Activated T-cell treated with anti-CD3 and anti-CD28 coated beads for 4 hours (primary cell): ENCODE results near the gene SNUPN.
"Not testable (repeated sequence)": the region's sequence is repeated elsewhere in the genome, so short reads cannot be mapped to it uniquely, and the experiment has no call there.

Experiments
- DNase-seq: peaks from one replicate; pipeline ENCODE4 v3.0.0-alpha.2; 2020

SNUPN gene

DNA sequence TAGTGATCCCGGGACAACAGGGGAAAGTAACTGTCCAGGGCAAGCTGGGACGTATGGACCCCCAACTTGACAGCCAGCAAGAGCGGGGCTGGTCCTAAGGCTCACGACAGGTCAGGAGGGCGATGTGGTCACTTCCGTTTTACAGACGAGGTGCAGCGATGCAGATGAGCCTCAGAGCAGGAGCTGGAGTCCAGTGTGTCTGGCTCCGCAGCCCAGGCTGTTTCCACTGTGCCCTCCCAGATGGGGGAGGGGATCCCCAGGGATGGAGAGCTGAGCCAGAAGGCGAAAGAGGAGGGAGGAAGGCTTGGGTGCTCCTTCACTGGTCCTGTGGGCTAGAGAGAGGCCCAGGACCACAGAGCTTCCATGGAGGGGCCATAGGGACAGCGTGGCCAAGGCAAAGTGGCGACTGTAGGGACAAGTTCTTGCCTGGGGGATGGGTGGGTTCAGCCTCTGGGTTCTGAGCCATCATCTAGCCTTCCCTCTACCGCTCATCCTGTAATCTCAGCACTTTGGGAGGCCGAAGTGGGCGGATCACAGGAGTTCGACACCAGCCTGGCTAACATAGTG is 27.9 kb upstream of the SNUPN start:
- no peak for DNase-seq

DNA sequence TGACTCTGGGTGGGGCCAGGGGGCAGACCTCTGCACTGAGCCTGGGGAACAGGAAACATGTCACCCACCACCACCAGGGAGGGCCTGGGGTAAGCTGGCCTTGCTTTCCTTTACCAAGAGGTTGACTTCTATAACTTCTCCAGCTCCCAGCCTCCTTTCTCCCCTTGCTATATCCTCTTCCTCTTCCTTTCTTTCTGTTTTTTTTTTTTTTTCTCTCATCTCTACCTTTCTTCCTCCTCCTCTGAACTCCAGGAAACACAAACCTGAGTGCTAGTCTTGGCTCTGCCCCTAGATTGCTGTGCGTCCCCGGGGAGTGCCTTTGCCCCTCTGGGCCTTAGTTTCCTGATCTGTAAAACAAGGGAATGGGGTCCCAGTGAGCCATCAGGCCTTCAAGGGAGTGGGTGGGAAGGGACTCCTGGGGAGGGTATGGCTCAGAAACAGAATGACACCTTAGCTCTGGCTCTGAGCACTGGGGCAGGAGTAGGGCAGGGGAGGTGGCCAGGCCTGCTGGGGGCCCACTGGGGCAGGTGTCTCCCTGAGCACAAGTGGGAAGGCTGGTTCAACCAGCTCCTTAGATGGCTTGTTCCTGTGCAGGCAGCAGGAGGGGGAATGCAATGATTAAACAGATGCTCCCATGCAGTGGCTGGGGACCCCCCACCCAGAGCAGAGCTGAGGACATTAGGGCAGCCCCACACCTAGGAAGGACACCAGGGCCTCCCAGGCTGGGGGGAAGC is 26.5 kb upstream of the SNUPN start:
- no peak for DNase-seq

DNA sequence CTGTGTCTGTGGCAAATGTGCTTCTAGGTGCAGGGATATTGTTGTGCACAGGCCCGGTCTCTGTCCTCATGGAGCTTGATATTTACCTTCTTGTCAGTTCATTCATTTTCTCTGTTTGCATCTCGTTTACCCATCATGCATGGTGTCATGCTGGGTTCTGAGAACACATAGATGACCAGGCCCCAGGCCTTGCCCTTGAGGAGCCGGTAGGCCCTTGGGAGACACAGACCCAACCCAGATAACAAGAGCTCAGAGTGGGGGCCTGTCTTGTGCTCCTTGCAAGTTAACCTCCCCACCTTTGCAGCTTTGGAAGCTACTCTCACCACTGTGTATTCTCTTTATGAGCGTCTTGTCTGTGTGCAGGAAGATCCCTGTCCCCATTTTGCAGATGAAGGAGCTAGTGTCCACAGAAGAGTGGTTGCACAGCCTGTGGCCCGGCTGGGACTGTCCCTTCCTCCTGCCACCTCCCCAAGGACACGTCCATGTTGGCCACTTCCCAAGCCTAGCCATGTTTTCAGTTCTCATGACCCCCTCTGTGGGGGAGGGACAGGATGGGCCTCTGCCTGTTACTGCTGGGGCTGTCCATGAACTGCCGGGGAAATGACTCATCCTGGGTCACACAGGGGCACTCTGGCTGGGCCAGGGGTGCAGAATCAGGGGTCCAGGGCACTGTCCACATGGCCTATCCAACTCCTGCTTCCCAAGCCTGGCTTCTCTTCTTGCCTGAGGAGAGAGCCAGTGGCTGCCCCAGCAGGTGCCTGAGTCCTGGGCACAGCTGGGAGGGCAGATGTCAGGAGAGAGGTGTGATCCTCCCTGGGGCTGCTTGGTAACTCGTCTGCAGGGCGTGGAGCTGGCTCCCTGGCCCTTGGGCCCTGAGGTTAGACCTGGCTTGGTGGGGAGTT is 25.6 kb upstream of the SNUPN start:
- DNase-seq = no peak

DNA sequence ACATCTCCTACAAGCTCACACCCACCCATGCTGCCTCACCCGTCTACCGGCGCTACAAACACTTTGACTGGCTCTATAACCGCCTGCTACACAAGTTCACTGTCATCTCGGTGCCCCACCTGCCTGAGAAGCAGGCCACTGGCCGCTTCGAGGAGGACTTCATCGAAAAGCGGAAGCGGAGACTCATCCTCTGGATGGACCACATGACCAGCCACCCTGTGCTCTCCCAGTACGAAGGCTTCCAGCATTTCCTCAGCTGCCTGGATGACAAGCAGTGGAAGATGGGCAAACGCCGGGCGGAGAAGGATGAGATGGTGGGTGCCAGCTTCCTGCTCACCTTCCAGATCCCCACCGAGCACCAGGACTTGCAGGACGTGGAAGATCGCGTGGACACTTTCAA is 24.3 kb upstream of the SNUPN start:
- DNase-seq = no peak

DNA sequence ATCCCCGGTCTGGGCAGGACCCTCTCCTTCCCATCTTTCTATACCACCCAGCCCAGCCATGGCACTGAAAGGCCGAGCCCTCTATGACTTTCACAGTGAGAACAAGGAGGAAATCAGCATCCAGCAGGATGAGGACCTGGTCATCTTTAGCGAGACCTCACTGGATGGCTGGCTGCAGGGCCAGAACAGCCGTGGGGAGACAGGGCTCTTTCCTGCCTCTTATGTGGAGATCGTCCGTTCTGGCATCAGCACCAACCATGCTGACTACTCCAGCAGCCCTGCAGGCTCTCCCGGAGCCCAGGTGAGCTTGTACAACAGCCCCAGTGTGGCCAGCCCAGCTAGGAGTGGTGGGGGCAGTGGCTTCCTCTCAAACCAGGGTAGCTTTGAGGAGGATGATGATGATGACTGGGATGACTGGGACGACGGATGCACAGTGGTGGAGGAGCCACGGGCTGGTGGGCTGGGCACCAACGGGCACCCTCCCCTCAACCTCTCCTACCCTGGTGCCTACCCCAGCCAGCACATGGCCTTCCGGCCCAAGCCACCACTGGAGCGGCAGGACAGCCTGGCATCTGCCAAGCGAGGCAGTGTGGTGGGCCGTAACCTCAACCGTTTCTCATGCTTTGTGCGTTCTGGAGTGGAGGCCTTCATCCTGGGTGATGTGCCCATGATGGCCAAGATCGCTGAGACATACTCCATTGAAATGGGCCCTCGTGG is 23.7 kb upstream of the SNUPN start:
- no peak for DNase-seq

DNA sequence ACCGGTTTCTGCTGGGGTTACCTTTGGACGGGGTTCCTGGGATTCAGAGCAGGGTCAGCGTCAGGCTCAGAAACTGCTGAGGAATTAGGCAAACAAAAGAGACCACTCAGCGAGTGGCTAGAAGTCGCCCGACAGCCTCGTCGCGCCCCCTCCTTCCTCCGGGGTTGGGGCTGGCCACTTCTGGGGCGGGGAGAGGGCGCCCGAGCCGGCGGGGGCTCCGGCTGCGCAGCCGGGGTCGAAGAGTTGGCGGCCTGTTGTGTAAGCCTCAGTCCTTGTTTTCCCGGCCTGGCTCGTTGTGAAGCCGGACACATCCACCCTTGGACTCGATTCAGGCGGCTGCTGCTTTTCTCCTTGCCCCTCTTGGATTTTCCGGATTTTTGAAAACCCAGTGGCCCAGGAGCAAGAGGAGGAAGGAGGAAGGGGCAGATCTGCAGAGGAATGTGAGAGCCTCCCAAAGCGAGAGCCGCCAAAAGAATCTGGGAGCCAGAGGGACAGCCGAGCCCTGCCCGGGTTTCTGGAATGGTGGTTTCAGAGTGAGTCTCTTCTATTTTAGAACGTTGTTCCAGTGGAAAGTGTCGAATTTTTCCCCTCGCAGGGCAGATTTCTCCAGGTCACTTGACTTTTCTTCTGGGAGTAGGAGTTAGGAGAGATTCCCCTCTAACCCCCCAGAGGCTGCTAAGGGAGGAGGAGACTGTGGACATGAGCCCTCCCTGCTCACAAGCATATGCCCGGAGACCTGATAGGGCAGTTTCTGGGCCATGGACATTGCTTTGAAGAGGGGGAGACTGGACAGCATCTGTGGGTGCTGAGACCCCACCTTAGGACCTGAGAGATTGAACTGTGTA is 22.9 kb upstream of the SNUPN start:
- no peak for DNase-seq

DNA sequence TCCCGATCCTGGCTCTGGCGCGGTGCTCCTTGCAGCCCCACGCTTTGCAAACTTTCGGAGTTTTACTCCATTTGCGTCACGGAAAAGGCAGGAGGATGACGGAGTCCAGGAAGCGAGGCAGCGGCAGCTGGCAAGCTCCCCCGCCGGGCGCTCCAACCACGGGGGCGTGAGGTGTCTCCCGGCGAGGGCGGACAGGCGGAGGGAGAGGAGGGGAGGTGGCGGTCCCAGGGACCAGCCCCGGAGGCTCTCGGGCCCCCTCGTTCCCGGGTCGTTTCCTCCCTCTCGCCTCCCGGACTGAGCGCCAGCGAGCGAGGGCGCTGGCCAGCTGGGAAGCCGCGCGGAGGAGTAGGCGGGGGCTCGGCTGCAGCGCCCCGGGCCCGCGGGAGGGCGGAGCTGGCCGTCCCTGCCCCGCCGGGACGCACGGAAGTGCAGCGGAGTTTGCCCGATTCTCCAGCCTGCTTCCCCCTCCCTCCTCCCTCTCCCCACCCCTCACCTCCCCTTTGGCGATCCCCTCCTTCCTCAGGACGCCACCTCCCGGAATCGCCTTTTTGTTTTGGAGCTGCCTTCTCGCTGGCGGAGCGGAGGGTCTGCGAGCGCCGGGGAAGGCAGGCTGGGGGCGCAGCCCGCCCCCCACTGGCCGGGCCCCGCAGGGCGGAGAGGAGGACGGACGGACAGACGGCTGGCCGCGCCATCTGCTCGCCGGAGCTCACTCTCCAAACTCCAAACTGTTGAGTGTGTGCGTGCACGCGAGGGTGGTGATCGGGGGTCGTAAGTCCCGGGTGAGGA is 22.0 kb upstream of the SNUPN start, which contains the start of gene SNX33:
Gene SNX33, plus strand, starts transcription at position 543 of the 786 bp plus-strand sequence. CDS start 1,191 bp downstream, outside the sequence.
- peak; percentile 50 for DNase-seq

DNA sequence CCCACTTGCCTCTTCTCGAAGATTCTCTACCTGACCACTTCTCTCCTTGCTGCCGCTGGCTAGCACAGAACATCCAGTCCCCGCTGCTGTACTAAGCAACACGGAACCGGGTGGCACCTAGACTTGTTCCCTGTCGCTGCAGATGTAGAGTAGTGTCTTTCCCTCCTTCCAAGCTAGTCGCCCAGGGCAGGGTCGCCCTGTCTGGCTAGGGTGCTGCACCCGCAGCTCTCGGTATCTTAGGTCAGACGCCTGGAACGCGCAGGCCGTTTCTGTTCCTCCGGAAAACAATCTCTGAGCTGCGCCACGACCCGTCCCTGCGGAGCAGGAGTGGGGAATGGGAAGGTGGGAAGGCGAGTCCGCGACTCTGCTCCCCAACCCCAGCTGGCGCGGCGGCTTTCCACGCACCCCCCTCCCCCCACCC is 21.4 kb upstream of the SNUPN start:
- DNase-seq = no peak

DNA sequence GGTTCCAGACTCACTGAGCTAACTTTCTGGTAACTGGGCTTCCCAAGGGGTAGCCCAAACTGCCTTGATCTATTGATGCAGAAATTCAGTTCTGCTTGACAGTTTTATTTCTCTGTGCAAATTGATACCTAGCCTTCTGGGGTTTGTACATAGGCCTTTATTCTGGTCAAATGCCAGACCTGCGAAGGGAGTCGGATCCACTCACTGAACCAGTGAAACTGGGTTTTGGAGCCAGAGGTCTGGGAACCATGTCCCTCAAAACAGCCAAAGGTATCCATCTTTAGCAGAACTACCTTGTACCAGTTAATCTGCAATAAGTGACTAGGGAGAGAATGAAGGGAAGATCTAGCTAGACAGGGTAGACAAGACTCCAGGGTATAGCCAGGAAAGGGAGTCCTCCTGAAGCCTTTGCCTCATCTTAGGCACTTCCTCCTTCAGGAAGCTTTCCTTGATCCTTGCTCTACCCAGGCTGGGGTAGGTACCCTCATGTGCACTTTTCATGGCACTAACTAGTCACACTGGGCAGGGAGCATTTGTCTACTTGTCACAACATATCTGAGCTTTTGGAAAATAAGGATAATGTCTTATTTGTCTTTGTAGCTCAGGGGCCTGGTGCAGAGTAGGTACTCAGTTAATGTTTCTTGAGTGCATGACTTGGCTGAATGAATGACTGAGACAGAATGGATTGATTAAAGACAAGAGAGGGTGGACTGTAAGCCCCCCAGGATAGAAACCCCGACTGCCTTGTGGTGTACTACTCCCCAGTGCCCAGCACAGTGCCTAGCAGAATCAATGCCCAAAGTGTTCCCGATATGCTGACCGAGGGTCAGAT is 20.8 kb upstream of the SNUPN start:
- no peak for DNase-seq

DNA sequence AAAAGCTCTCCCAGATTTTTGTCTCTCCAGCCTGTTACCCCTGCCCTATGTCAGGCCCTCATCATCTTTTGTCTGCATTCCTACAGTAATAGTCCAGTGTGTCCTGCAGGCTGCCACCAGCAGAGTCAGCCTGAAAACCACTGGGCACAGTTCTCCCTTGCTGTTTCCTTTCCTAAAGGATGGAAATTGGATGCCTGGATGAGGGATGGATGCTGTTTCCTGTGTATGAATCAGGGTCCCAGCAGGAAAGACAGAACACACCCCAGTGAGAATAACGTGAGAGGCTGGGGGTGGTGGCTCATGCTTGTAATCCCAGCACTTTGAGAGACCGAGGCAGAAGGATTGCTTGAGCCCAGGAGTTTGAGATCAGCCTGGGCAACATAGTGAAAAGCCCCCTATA is 18.9 kb upstream of the SNUPN start:
- DNase-seq = no peak

DNA sequence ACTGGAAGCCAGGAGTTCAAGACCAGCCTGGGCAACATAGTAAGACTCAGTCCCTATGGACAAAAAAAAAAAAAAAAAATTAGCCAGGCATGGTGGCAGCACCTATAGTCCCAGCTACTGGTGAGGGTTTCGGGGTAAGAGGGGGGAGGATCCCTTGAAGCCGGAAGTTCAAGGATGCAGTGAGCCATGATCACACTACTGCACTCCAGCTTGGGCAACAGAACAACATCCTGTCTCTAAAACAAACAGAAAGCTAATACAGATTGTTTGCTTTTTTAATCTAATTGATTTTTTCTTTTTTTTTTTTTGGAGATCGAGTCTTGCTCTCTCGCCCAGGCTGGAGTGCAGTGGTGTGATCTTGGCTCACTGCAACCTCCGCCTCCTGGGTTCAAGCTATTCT is 16.1 kb upstream of the SNUPN start:
- DNase-seq = no peak

DNA sequence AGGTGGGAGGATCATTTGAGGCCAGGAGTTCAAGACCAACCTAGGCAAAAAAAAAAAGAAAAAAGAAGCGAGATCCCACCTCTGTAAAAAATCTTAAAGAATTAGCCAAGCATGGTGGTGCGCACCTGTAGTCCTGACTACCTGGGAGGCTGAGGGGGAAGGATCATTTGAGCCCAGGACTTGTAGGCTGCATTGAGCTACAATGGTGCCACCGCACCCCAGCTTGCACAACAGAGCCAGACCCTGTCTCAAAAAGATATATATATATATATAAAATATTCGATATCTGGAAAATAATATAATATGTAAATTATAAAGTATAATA is 15.6 kb upstream of the SNUPN start:
- DNase-seq = no peak

DNA sequence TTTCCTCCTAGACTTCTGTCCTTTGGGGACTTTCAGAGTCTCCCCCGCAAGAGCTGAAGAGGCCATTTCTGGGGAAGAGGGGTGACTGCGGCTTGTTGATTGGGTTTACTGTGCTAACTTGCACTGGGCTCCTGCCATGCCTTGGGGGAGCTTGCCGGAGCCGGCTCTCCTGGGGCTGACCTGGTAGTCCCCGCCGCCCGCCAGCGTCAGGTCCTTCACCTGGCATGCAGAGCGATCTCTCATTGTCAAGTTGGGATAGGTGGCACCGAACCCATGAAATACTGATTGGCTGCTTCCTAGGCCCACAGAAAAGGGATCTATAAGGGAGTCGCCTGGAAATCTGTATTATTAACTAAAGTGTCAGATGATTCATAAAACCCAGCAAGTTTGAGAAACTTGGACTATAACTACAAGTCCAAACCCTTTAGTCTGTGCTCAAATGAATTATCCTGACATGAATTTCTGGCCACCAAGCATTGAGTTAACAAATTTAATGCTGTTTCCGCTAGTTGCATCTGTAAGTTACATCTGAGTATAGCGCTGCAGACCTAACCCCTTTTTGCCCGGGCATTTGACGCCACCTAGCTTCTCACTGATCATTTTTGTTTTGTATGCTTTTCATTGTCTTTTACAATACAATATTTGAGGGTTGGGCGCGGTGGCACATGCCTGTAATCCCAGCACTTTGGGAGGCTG is 15.1 kb upstream of the SNUPN start:
- DNase-seq = no peak

DNA sequence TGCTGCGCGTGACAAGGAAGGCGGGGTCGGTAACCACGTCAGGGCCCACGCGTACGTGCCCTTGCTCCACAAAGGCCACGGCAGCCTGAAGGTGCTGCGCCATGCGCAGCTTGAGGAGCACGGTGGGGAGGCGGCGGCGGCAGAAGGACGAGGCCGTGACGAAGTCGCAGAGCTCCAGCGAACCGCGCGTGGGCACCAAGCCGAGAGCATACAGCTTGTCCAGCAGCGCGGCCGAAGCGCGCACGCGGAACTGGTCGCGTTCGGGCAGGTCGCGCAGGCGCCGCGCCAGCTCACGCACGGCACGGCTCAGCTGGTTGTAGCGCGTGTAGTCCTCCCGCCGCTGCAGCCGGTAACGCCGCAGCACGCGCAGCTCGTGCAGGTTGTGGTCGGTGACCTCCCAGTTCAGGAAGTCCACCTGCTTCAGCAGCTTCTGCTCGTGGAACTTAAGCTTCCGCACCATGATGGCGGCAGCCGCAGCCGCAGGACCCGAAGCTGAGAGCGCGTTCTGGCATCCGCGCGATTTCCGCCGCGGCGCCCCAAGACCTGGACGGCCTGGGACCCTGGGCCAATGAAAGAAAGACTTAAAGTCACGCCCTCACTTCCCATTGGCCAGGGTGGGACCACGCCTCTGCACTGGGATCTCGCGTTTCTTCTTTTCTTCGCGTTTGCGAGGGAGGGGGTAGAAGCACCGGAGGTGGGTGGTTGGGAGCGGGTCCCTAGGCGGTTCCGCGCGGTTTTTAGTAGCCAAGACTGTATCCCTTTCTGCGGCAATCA is 14.4 kb upstream of the SNUPN start, which contains the start of gene IMP3:
Gene IMP3, minus strand, starts transcription at position 516 of the 774 bp plus-strand sequence. Its CDS starts 56 bp downstream, at position 460.
- peak; percentile 87 for DNase-seq

DNA sequence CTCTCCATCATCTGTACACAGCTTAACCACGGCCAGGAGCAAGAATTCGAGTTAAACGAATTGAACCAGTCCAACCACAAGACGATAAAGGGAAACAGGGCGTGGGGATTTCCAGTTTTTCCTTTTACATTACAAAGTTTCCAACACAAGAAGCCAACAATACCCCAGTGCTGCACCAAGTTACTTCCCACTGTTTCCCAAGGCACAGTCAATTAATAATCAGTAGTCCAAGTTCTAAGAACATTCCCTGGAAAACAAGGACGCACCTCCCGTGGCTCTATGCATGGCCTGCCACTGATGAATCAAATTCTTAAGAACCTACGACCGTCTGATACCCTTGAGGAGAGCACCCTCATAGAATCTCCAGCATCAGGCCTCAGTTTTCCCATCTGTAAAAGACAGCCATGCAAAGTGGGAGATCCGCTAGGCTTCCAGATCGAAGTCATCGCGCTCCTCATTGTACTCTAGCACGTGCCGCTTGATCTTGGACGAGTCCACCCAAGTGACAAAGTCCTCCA is 13.7 kb upstream of the SNUPN start:
- no peak for DNase-seq

DNA sequence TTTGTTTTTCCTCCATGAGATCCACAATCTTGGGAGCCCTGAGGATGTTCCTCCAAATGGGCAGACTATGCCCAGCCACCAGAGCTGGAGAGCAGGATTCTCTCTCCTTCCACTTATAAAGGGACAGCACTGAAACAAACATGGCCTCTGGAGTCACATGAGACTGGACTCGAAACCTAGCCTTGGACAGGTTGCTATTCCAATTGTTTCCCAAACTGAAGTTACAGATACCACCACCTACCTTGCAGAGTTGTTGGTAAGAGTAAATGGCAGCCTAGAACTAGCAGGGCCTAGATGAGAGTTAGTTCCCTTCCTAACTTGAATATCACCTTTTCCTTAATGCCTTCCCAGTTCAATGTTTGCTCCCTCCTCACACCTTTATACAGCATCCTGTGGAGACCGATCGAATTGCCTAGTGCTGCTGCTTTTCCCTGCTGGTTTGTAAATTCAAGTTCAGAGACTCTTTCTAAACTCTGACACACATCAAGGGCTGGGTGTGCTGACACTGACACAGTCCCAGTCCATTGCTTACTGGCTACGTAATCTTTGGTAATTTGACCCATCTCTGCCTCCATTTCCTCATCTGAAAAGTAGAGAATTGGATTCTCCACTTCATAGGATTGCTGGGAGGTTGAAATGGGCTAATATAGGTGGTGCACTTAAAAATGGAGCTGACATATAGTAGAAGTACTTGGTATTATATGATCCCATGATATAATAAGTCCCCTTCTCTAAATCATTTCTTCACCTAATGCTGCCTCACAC is 11.9 kb upstream of the SNUPN start:
- no peak for DNase-seq

DNA sequence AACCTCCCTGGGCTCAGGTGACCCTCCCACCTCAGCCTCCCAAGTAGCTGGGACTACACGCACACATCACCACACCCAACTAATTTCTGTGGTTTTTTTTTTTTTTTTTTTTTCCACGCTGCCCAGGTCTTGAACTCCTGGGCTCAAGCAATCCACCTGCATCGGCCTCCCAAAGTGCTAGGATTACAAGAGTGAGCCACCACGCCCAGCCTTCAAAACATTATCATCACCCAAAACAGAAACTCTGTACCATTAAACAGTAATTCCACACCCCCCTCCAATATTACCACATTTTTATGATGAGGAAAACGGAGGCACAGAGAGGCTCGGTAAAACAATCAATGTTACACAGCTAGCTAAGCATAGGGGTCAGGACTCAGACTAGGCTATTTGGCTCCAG is 10.5 kb upstream of the SNUPN start:
- DNase-seq = no peak

DNA sequence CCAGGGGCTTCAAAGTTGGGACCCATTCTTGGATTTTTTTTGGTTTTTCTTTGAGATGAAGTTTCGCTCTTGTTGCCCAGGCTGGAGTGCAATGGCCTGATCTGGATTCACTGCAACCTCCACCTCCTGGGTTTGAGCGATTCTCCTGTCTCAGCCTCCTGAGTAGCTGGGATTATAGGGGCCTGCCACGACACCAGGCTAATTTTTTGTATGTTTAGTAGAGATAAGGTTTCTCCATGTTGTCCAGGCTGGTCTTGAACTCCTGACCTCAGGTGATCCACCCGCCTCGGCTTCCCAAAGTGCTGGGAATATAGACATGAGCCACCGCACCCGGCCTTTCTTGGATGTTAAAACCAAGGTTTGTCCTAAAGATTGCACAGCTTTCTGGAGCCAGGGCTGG is 8.4 kb upstream of the SNUPN start:
- not testable (repeated sequence) for DNase-seq
